DMS 273 (cell line): Measurements from ENCODE around the gene KRTAP10-11.
"Not testable (repeated sequence)": the region's sequence is repeated elsewhere in the genome, so short reads cannot be mapped to it uniquely, and the experiment has no call there.

ENCODE experiments used
- DNase-seq: peaks from one replicate; lab custom pipeline; 2025; ENCODE audit not compliant: unreplicated experiment; lab: John Stamatoyannopoulos, UW

Gene KRTAP10-11

DNA sequence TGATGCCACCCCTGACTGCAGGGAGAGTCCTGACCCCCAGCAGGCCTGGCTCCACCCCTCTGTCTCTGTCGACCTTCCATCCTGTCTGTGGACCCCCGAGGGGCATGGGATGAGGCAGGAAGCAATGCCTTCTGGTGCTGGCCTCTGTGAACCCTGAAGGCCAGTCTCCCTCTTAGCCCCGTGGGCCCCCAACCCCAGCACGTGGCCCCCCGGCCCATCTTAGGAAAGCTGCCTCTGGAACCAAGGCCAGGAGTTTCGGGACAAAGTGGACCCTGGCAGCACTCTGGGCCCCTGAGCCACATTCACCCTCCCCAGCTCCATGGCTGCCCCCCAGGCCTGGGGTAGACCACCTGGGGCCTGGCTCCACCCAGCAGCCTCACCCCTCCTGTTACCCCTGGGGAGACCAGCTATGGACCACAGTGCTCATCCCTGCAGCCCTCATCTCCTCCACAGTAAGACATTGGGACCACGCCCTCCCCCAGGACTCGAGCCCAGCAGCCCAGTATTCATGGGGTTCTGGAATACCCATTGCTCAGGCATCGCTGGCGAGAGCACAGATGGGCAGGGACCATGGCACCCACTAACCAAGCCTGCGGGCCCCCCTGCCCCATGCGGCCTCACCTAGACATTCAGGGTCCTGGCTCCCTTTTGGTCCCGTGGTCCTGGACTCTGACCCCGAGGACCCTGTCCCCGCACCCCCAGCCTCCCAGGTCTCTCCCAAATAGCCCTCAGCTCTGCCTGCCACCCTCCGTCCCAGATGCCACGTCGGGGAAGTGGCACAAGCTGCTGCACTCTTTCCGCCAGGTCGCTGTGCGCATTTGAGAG is 7.5 kb upstream of the KRTAP10-11 start:
- not testable (repeated sequence) for DNase-seq

DNA sequence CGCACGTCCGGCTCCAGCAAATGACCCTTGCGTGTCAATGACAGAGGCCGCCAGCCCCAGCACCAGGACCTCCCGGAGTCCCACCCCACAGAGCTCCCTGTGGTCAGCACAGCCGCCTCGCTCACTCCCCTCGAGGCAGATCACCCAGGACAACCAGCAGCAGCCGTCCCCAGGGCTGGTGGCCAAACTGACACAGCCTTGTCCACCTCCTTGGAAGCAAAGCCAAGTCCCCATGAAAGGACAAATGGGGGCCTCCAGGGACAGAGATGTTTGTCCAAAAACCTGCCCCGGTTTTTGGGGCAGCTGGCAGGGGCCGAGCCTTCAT is 6.9 kb upstream of the KRTAP10-11 start:
- DNase-seq, result no peak

DNA sequence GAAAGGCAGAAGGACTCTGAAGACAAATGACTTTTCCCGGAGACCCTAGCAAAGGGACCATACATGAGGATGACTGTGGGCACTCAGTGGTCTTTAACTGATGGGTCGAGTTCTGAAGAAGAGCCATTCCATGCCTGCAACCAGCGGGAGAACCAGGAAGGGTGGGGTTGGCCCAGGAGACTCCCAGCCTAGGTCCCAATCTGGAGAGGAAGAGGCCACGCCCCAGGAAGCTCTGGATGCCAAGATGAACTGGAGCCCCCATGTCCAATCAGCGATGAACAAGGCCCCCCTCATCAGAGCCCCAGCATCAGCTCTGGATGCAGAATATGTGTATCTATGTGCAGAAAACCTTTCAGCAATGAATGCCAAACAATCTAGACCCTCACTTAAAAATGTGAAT is 5.5 kb upstream of the KRTAP10-11 start:
- DNase-seq, result no peak

DNA sequence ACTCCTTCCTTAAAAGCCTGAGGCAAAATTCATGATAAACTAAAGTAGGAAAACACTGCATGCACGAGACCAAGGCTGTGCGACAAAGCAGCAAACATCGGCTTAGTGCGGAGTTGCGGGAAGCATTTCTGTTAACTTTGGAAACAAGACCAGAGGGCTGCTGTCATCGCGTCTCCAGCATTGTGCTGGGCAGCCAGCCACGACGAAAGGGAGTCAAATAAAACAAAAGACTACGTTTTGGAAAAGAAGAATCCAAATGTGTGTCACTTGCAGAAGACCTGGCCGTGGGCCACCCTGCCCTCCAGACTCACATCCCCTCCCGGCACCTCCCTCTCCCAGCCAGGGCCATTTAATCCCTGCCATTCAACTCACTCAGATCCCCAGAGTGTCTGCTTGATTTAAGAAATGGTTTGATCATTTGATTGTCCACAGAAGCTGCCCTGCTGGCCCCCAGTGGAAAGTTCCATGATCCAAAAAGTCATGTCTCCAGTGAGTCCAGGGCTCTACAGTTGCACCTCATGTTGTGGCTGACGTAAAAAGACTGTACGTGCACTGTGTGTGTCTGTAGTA is 2.4 kb upstream of the KRTAP10-11 start:
- no peak for DNase-seq

DNA sequence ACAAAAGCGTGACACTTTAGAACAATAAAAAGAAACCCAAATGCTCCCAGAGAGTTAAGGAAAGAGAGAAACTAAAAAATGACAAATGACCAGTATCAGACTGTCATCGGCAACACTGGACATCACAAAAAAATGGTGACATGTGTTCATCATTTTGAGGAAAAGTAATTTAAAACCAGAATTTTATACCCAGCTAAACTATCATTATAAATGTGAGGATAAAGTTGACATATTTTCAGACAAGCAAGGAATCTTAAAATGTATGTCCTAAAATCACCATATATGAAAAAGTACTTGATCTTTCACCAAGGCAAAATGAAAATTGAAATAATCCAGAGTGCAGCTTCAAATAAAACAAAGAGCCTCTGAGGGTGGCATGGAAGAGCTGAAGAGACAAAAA is 1.3 kb upstream of the KRTAP10-11 start:
- DNase-seq, result no peak

DNA sequence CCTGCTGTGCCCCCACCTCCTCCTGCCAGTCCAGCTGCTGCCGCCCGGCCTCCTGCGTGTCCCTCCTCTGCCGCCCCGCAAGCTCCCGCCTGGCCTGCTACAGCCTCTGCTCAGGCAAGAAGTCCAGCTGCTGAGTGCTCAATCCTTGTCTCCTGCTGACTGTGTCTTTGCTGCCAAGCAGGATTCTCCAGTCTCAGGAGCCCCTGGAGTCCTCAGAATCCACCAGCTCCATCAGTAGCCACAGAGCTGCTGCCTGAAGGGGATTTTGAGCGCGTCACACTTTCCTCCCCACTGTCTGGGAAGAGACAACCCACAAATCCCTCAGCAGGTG is 973 bp downstream of the KRTAP10-11 start:
- DNase-seq, result peak; percentile 83

DNA sequence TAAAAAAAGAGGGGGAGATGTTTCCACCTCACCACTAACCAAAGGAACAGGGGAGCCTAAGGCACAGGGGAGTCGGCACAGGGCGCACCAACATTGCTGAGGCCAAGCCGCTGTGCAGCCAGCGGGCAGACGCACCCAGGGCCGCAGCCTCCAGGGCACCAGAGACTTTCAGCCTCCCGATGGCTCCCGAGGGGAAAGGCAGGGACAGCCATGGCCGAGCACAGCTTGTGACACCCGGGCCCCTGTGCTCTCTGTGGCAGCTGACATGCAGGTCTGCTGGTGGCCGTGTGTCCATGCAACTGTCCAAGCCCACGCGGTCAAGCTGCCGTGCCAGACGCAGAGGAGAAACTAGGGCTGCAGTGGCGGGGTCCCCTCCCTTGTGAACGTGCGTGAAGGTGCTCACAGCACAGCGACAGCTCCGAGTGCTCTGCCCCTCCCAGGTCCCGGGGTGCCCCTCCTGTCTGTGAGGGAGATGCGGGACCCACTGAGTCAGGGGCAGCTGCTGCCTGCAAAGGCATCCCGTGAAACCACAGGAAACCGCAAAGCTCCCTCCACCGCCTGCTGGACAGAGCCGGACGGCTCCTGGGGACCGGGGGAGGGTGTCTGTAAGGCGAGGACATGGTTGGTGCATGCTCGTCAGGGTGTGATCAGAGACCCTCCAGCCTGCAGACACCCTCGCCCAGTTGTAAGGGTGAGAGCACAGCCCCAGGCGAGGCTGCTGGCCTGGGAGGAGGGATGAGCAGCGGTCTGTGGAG is 2.5 kb downstream of the KRTAP10-11 start:
- no peak for DNase-seq

DNA sequence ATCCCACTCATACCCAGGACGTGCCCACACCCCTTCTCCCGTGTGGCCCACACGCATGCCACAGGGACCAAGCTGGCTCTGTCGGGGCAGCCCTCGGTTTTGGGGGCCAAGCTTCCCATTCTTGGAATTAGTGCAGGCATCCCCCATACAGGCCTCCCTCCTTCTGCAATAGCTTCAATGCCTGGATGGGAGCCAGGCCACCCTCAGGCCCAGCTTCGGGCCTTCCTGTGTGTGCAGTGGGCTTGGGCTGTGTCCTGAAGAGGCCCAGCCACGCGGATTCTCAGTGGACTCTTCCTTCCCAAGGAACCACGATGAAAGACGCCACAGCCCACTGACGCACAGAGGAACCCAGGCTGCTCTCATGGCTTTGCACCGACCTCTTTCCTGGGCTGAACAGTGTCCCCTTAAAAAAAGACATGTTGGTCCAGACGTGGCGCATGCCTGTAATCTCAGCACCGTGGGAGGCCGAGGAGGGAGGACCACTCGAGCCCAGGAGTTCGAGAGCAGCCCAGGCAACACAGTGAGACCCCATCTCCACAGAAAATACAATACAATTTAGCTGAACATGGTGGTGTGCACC is 3.4 kb downstream of the KRTAP10-11 start:
- DNase-seq, result no peak

DNA sequence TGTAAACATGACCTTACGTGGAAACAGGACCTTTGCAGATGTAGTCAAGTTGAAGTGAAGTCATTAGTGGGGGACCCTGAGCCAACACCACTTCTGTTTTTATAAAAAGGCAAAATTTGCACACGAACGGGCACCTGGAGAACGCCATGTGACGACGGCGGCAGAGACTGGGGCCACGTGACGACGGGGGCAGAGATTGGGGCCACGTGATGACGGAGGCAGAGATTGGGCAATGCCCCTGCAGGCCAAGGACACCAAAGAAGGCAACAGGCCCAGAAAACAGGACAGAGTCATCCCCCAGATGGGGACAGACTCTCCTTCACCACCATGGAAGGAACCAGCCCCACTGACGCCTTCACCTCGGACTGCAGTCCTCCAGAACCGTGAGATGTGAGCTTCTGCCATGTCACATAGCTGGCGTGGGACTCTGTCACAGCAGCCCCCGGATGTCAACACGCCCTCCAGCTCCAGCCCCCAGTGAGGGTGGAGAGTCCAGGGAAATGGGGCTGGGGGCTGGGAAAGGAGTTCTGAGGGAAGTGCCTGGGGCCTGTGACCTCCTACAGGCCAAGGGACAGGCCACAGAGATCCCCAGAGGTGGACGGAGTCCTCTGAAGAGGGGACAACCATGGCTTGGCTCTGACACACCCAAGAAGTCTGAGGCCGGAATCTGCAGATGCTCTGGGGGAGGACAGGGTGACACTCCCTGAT is 4.2 kb downstream of the KRTAP10-11 start:
- no peak for DNase-seq

DNA sequence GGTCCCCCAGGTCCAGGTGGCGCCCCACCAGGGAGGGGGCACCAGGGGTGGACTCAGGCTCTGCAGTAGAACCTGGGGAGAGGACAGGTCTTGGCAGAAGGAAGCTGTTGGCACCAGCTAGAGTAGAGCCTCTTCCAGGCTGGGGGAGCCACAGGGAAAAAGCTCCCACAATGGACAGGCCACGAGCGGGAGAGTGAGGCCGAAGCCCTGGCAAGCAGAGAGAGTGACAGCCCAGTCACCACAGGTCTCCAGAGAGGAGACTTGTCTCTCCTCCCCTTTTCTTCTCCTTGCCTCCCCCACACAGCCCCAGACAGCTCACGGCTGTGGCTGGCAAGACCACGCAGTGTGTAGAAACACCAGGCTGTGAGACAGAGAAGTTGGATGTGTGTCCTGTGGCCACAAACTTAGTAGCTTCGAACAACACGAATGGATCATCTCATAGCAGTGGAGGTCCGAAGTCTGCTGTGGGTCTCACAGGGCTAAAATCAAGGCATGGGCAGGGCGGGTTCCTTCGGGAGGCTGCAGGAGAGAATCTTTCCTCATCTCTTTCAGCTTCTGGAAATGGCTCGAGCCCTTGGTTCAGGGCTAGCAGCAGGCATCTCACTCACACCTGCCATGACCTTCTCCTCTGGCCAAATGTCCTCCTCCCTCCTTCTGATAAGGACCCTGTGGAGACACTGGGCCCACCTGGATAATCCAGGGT is 4.9 kb downstream of the KRTAP10-11 start:
- no peak for DNase-seq

DNA sequence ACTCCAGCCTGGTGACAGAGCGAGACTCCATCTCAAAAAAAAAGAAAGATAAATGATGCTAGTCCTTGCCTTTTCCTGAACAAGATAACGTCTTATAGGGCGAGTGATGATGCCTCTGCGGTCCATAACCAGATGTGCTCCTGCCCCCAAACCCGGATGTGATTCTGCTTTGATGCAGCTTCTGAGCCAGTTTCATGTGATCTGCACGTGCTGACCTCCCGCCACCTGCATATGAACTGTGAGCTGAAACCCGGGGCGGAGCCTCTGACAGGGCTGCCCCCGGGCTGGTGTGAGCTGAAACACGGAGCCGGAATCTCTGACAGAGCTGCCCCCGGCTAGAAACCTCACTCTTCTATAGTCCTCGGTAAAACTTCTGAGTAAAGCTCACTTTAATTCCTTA is 6.9 kb downstream of the KRTAP10-11 start:
- DNase-seq, result peak; percentile 17

DNA sequence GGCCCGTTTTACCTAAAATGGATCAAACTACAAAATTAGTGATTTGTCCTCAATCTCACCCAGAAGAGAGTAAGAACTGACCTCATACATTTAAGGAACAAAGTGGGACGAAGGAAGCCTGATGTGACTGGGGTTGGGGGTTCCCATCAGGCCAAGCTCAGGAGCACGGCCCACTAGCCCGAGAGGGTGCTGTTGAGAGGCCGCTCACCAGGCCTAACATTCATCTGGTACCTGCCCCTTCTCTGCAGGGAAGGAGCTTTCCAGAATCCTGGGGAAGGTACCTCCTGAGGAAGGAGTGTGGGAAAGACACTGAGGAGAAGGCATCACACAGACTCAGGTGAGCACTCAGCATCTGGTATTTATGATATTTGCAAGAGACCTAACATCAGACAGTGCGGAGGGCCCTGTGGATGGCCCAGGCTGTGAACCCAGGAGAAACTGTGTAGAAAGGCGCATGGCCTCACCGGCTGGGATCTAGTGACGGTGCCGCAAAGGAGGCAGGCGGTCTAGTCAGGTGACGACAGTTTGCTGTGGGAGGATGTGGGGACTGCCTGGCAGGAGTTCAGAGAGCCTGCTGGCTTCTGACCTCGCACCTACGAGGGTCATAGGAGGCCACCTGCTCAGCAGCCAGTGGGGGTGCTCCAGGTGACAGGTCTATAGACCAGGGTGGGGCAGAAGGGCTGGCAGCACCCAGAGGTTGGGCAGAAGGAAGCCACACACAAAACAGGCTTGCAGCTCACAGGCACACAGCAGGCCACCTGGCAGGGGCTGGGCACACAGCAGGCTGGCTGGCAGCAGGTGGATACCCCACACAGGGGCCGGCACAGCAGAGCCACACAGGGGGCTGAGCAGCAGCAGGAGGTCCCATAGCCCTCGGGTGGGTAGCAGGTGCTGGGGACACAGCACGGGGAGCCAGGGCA is 7.7 kb downstream of the KRTAP10-11 start:
- no peak for DNase-seq

DNA sequence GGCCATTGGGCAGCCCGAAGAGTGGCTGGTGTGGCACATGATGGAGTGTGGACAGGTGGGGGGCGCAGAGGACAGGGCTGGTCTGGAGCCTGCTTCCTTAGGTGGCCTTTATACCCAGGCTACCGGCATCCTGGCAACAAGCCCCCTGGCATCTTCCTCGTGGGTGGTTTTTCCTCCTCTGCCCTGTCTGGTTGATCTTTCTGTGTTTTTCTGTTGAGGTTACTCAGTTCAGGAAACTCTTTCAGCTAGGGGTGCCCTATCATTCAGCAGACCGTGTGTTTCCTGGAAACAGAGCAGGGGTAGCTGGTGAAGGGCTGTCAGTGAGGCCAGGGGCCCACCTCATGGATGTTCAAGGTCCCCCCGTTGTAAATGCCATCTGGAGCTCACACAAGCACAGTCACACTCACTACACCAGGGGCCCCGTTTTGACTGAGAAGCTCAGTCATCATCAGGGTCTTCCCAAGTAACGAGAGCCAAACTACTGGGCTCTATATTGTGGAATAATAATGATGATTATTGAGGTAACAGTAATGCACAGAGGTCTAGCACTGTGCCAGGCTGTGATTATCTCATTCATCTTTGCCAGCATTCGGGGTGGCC is 8.5 kb downstream of the KRTAP10-11 start, which contains the start of gene KRTAP12-4:
KRTAP12-4 (minus strand) TSS at position 84 of the 600 bp plus-strand sequence; CDS start at position 39, 45 bp downstream.
- DNase-seq, result no peak

DNA sequence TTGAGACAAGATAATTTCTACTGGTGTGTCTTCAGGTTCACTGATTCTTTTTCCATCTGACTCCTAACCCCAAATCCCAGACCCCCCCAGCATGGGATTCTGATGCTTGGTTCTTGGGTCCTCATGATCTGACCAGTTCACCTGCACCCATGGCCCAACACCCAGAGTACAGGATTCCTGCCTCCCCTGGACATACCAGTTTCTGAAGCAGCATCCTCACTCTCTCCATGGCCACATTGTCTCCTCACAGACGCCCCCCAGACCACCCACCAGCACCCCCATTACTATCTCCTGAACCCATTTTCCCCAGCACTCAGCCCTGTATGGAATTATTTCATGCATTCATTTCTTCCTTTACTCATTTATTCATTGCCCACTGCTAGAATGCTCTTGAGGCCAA is 10.7 kb downstream of the KRTAP10-11 start:
- no peak for DNase-seq

DNA sequence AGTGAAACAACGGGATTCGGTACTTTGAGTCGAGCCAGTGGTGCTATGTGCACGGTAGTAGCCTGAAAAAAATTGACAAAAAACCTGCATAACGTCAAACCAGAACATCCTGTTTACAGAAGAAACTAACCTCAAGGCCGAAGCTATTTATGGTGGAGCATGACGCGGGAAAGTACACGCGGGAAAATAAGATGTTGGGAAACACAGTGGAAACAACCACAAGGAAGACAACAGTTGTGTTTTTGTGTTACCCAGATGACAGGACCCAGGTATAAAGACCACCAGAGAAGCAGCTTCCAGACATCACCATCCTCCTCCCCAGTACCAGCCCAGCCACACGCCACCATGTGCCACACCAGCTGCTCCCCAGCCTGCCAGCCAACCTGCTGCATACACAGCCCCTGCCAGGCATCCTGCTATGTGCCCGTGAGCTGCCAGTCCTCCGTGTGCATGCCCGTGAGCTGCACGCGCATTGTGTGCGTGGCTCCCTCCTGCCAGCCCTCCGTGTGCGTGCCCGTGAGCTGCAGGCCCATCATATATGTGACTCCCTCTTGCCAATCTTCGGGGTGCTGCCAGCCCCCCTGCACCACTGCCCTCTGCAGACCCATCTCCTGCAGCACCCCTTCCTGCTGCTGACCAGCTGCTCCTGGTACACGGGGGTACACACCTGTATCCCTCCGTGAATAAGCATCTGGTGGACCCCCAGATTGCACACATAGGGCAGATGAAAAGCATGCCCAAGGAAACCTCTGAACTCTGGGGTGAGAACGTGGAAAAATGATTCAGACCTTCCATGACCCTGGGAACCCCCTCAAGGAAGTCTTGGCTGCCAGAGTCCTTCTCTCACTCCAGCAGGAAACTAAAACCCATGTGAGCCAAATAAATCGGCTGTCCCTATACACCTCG is 11.7 kb downstream of the KRTAP10-11 start, which contains the start of gene KRTAP12-3:
KRTAP12-3 (plus strand) TSS at position 298 of the 906 bp plus-strand sequence; CDS start at position 346, 48 bp downstream.
- peak; percentile 63 for DNase-seq

DNA sequence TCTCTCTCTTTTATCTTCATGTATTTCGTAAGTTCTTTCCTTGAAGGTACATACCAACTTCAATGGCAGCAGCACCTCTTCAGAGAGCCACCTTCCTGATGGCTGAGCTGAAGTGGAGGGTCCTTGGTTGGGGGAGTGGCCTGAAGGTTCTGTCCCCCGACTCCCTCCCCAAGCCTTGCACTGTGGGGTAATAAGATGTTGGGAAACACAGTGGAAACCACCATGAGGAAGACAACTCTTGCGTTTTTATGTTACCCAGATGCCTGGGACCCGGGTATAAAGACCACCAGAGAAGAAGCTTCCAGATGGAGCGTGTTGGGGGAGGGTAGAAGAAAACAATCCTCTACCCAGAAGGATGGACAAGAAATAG is 12.3 kb downstream of the KRTAP10-11 start:
- DNase-seq, result no peak

DNA sequence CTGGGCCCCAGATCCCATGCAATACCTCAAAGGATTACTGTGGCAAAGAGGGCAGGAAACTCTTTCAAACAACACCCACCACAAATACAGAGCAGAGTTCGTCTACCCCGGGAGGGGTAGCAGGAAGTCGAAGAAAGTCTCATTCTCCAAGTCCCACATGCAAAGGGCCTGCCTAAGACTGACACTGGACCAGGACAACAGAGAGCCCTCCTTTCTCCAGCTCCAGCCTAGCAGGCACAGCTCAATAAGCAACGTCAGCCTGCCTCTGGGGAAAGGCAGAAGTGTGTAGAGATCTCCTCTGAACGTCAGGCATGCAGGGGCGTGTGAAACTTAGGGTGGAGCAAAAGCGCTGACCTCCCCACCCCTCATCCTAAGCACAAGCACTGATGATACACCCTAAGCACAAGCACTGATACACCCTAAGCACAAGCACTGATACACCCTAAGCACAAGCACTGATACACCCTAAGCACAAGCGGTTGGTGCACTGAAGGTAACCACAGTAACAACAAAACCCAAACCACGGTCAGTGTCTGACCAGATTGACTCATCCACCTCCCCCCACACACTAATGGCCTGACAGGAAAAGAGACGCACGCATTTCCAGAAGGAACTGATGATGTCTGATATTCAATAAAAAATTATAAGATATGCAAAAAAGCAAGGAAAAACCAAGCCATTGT is 12.8 kb downstream of the KRTAP10-11 start:
- no peak for DNase-seq
